ENCODE data around the gene ARL6IP6. TPM values are rescaled to one million over a fixed set of nuclear protein-coding genes. Genes with fewer than 3 reads are reported as not detected.

ARL6IP6 gene
- total RNA-seq, 4 donors from 2014 or later, result 8.7 to 47.1 (median 22.8) TPM

DNA sequence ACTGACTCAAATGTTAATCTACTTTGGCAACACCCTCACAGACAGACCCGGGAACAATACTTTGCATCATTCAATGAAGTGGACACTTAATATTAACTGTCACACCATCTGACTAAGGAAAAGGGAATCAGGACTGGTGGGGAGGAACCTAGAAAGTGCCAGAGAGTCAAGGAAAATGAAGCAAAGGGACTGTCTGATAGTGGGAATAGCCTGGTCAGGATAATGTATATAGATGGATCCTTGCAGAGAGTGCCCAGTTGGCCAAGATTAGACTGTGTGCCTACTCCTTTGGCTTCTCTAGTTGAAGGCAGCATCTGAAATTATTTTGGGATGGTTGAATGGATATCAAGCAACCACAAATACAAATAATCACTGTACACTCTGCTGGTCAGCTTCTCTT, 45.2 kb downstream of the ARL6IP6 start:
- H3K4me1 ChIP-seq, result no peaks in the 10 kb centered on the region
- no peak for DNase-seq
- H3K36me3 ChIP-seq, result no peaks in the 10 kb centered on the region
- no peak overlapping the region for H3K27ac ChIP-seq
- H3K4me3 ChIP-seq, result no peak overlapping the region
- no peaks in the 10 kb centered on the region for H3K27me3 ChIP-seq
- no peaks in the 10 kb centered on the region for H3K9me3 ChIP-seq
- intact Hi-C loops (cut with DNase I; ENCODE audit: low total_unique reads), result no loop called here
- TF ChIP-seq, protein P1, sequence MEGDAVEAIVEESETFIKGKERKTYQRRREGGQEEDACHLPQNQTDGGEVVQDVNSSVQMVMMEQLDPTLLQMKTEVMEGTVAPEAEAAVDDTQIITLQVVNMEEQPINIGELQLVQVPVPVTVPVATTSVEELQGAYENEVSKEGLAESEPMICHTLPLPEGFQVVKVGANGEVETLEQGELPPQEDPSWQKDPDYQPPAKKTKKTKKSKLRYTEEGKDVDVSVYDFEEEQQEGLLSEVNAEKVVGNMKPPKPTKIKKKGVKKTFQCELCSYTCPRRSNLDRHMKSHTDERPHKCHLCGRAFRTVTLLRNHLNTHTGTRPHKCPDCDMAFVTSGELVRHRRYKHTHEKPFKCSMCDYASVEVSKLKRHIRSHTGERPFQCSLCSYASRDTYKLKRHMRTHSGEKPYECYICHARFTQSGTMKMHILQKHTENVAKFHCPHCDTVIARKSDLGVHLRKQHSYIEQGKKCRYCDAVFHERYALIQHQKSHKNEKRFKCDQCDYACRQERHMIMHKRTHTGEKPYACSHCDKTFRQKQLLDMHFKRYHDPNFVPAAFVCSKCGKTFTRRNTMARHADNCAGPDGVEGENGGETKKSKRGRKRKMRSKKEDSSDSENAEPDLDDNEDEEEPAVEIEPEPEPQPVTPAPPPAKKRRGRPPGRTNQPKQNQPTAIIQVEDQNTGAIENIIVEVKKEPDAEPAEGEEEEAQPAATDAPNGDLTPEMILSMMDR (IDR thresholded peaks at IDR 0.05), result no peak

DNA sequence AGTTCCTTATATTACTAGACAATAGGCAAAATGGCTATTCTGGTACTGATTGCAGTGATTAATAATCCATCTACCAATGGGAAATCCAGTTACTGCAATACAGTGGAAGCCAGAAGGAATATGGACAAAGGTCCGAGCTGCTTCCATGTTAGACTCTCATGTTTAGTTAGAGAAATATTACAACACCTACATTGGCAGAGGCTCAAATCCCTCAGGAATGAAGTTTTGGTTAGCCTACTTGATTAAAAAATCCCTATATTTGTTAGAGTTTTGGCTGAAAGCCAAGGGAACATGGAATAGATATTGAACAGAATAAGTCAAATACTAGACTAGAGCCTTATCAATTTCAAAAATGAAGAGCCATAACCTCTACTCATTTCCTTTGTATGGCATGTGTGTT, 48.5 kb downstream of the ARL6IP6 start:
- intact Hi-C loops (cut with DNase I; ENCODE audit: low total_unique reads), result no loop called here
- H3K36me3 ChIP-seq, result no peaks in the 10 kb centered on the region
- no peak overlapping the region for H3K27ac ChIP-seq
- no peak for DNase-seq
- no peaks in the 10 kb centered on the region for H3K9me3 ChIP-seq
- no peaks in the 10 kb centered on the region for H3K27me3 ChIP-seq
- no peak for TF ChIP-seq POLR2A (IDR thresholded peaks at IDR 0.05)
- TF ChIP-seq, protein P1 (IDR thresholded peaks at IDR 0.05), result no peak
- no peaks in the 10 kb centered on the region for H3K4me1 ChIP-seq
- no peak overlapping the region for H3K4me3 ChIP-seq

GRCh38 chr2:152781175-152781574, 62.8 kb downstream of the ARL6IP6 start:
- no peaks in the 10 kb centered on the region for H3K27me3 ChIP-seq
- no peak for TF ChIP-seq POLR2A (IDR thresholded peaks at IDR 0.05)
- TF ChIP-seq, protein P1 (IDR thresholded peaks at IDR 0.05), result no peak
- H3K4me1 ChIP-seq, result no peaks in the 10 kb centered on the region
- no peaks in the 10 kb centered on the region for H3K9me3 ChIP-seq
- H3K4me3 ChIP-seq, result no peak overlapping the region
- no peaks in the 10 kb centered on the region for H3K36me3 ChIP-seq
- intact Hi-C loops (cut with DNase I; ENCODE audit: low total_unique reads), result no loop called here
- no peak overlapping the region for H3K27ac ChIP-seq
- no peak for DNase-seq

GRCh38 chr2:152782171-152782570, 63.8 kb downstream of the ARL6IP6 start:
- intact Hi-C loops (cut with DNase I; ENCODE audit: low total_unique reads), result no loop called here

DNA sequence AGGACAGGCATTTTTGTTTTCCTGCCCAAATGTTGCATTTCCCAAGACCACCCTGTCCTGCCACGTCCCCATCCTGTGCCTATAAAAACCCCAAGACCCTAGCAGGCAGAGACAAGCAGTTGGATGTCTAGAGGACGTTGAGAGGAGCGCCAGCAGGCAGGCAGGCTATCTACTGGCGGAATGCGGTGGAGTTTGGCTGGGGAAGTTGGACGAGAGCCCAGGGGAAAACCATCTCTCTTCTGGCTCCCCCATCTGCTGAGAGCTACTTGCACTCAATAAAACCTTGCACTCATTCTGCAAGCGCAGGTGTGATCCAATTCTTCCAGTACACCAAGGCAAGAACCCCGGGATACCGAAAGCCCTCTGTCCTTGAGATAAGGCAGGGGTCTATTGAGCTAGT, 72.5 kb downstream of the ARL6IP6 start:
- intact Hi-C loops (cut with DNase I; ENCODE audit: low total_unique reads), result no loop called here
- H3K27me3 ChIP-seq, result no peaks in the 10 kb centered on the region
- no peaks in the 10 kb centered on the region for H3K4me1 ChIP-seq
- no peaks in the 10 kb centered on the region for H3K36me3 ChIP-seq
- no peaks in the 10 kb centered on the region for H3K9me3 ChIP-seq
- H3K27ac ChIP-seq, result no peak overlapping the region
- TF ChIP-seq, protein P1 (IDR thresholded peaks at IDR 0.05), result no peak
- TF ChIP-seq POLR2A (IDR thresholded peaks at IDR 0.05), result no peak
- no peak overlapping the region for H3K4me3 ChIP-seq
- DNase-seq, result no peak

More at GRCh38 chr2:152782171-152782570, 63.8 kb downstream of the ARL6IP6 start:
- Histone ChIP-seq H3K4me1 (no peaks in the 10 kb centered on the region), H3K36me3 (no peaks in the 10 kb centered on the region), H3K9me3 (no peaks in the 10 kb centered on the region), H3K27me3 (no peaks in the 10 kb centered on the region), H3K27ac (no peak overlapping the region), H3K4me3 (no peak overlapping the region)
- no peak for DNase-seq
- no peak for TF ChIP-seq POLR2A (IDR thresholded peaks at IDR 0.05)
- TF ChIP-seq, protein P1 (IDR thresholded peaks at IDR 0.05), result no peak

Data from uterus (tissue), 4 donors.